ENCODE data around the gene CXCR5.

Gene CXCR5

GRCh38 chr11:118899706-118900360 is 16.1 kb downstream of the CXCR5 start:
- DNase-seq: no peak

DNA sequence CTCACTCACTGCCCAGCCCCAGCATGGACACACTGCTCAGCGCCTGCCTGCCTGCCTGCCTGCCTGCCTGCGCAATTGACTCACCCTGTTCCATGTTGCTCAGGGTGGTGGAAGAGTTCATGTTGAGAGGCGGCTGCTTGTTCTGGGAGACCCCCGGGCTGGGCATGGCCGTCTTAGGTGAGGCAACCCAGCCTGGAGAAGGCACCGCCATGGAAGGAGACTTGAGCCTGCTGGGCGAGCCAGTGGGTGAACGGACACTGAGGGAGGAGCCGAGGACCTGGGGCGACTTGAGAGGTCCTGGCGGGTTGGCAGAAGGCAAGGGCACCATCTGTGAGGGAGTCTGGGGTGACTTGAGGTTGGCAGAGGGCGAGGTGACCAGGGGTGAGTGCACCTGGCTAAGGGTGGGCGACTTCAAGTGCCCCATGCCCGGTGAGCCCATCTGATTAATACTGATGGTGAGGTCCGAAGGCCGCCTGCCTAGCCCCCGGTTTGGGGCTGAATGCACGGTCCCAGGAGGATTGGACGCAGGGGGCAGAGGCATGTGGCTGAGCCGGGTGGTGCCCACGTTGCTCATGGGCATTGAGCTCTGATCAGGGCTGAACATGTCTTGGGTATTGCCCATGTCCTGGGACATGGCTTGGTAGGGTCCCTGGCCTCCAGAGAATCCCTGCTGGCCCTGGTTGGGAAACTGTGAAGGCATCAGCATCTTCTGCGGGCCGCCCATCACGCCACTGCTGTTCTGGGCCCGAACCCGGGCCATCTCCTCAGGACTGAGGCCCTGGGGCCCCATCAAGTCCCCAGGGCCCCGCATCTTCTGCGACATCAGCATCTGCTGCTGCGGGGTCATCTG is 17.1 kb downstream of the CXCR5 start:
- no peak for DNase-seq

DNA sequence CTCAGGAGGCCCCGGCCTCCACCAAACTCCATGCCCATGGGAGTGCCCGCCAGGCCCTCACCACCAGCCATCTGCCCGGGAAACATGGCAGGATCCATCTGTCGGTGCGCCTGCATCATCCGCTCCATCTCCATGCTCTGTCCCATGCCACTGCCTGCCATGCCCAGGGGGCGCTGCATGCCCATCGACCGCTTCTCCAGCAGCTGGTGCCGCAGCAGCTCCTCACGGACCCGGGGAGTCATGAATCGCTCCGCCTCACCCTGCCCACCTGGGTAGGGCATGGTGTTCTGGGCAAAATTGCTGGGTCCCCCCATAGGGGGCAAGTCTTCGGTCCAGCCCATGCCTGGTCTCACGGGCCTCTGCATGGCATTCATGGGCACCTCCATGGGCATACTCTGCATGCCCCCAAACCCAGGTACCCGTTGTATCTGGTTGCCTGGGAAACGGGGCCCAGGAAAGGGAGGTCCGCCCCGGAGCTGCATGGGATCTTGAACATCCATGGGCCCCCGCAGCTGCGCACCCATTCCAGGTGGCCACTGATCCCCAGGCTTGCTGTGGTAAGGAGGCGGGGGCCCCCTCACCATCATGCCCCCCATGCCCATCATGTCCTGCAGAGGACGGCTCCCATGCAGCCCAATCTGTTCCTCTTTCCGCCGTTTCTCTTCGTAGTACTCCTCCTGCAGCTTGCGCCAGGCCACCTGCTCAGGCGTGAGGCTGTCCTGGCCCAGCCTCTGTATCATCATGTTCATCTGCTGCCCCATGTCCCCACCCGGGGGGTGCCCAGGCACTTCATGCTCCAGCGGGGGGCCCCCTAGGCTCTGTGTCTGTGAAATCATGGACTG is 18.0 kb downstream of the CXCR5 start:
- DNase-seq: no peak

- no peak for DNase-seq
Measured at GRCh38 chr11:118902336-118903203, 18.9 kb downstream of the CXCR5 start.

- no peak for DNase-seq
Measured at GRCh38 chr11:118903204-118904015, 19.7 kb downstream of the CXCR5 start.

GRCh38 chr11:118907051-118908042 is 23.7 kb downstream of the CXCR5 start:
- DNase-seq: peak; percentile 90

DNA sequence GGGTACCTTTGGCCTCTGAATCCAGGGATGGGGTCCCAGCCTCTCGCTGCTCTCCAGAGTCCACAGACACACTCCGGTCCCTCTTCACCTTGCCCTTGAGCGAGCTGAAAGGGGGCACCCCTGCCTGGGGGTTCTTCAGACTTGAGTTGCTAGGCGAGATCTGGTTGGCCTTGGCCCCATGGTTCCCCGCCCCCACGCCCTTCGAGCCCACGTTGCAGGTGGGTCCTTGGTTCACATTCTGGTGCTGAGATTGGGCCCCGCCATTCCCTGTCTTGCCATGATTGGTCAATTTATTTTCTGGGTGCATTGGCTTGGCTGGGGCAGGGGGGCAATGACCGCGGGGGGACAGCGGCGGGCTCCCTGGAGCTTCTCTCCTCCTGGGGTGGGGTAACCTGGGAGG is 24.6 kb downstream of the CXCR5 start:
- DNase-seq: no peak

GRCh38 chr11:118908901-118909618 is 25.4 kb downstream of the CXCR5 start:
- DNase-seq: peak; percentile 35

- DNase-seq: no peak
Measured at GRCh38 chr11:118909619-118910308, 26.1 kb downstream of the CXCR5 start.

DNA sequence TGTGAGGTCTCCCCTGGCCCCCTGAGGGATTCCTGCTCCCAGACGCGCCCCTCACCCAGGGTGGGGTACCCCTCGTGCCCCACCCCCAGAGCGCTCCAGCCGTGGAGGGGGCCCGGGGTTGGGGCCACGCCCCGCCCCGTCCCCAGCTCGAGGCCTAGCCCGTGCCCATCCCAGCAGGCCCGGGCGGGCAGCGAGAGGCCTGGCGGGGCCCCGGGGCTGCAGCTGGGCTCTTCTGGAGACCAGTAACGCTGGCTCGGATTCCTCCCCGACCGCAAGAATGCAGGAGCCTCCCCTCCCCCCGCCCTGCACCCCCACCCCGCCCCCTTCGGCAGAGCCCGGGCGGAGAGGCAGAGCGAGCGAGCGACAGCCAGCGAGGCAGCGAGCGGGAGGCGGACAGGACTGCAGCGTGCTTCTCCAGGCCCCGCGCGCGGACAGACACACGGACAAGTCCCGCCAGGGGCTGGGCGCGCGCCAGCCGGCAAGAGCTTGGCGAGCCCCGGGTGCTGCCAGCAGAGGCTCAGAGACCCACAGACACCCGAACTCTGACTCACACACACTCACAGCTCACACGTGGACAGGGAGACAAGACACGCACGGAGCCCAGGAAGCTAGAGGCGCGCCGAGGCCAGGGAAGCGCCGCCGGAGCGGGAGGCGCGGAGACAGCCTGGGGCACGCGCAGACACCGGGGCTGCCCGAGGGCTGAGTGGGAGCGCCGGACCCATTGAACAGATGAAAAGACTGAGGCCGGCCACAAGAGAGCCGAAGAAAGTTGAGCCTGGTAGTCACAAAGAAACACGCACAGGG is 26.8 kb downstream of the CXCR5 start:
- DNase-seq: peak; percentile 35

DNA sequence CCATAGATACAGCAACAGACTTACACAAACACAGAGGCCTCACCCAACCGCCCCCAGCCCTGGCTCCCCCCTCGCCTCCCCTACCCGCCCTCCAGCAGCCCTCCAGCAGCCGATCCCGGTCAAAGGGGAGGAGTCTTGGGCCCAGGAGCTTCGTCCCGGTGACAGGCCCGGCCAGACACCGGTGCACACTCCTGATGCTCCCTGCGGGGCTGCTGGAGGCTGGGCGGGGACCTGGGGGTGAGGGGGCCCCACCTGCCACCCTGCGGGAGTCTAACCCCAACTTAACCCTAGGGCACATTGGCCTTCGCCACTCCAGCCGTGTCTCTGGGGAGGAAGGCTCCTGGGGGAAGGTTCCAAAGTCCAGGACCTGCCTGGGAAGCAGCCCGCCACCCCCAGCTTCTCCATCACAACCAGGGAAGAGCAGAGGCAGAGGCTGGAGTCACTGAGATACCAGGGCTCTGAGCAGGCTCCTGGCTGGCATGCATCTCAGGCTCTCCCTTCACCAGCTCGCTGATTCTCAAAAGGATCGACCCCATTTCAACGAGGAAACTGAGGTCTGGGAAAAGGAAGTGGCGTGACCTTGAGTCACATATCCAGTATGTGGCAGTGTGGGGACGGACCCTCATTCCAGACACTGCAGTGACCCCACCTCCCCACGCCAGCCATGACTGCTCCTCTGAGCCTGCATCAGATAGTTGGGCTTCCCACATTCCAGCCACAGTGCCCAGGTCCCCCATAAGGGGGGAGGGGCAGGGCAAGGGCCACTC is 27.6 kb downstream of the CXCR5 start:
- no peak for DNase-seq

DNA sequence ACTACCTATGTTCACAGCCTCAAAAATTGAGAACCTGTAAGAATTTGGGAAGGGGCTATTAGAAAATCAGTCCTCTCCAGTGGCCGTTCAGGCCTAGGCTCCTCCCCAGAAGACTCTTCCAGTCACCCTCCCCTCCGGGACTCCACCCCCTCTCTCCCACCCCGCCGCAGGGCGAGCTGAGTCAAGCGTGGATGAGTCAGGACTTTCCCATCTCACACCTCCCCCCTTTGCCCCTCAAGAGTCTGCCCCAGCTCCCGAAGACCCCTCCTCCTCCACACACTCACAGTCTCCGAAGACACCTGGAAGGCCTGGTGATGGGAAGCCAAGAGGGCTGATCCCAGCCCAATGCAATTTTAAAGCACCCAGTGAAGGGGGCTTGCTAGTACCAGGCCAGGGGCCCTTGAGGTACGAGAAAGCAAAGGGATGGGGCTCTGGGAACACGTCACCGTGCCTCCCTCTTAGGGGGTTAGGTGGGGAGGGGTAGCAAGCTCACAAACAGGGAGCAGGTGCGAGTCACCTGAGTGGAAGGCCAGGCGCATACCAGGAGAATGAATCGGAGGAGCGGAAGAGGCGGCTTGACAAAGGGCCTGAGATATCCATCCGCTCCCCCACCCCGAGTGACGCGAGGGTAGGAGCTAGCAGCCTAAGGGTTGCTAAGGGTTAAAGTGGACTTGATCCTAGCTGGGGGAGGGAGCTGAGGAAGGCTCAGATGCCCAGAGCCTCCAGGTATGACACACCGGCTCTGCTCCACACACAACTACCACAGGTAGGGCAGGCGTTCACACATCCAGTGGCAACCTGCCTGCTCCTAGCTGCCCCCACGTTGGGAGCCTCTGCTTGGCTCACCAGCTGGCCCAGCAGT is 28.4 kb downstream of the CXCR5 start:
- peak; percentile 97 for DNase-seq

GRCh38 chr11:118912742-118913410 is 29.2 kb downstream of the CXCR5 start:
- no peak for DNase-seq

- DNase-seq: no peak
Measured at GRCh38 chr11:118913411-118914125, 29.9 kb downstream of the CXCR5 start.
